Calu3 (cell line): ENCODE measurements around the gene IGSF9B. TPM values are rescaled to one million over a fixed set of nuclear protein-coding genes. Genes with fewer than 3 reads are reported as not detected.

ENCODE experiments used
- BruUV-seq: library from RNA; stranded (reverse); fragments of 400-500 nt; replicated peaks from 2 replicates; lab custom pipeline; 2021; lab: Mats Ljungman, UMichigan
- CTCF ChIA-PET: fragments of 300-600 bp; sonication (Branson Sonifier 250); formaldehyde crosslinking; loops from one replicate; lab custom pipeline; 2022; ENCODE audit warnings: antibody characterized with exemption; lab: Charles Lee
- DNase-seq: peaks from one replicate; pipeline ENCODE4 v3.0.0; 2022
- H3K27ac Mint-ChIP-seq: one replicate; pipeline ENCODE4 v1.8.0; 2022; ENCODE audit warnings: mixed read lengths; ENCODE audit not compliant: unreplicated experiment
- H3K27me3 Mint-ChIP-seq: one replicate; pipeline ENCODE4 v1.8.0; 2022; ENCODE audit warnings: mixed read lengths; ENCODE audit not compliant: unreplicated experiment
- H3K36me3 Mint-ChIP-seq: one replicate; pipeline ENCODE4 v1.8.0; 2022; ENCODE audit warnings: mild to moderate bottlenecking, moderate library complexity, mixed read lengths; ENCODE audit not compliant: insufficient read depth, unreplicated experiment
- H3K4me1 Mint-ChIP-seq: one replicate; pipeline ENCODE4 v1.8.0; 2022; ENCODE audit warnings: mild to moderate bottlenecking, low read depth, mixed read lengths; ENCODE audit not compliant: unreplicated experiment
- H3K4me3 Mint-ChIP-seq: one replicate; pipeline ENCODE4 v1.8.0; 2022; ENCODE audit warnings: mild to moderate bottlenecking, low read depth, moderate library complexity, mixed read lengths; ENCODE audit not compliant: unreplicated experiment
- H3K9me3 Mint-ChIP-seq: one replicate; pipeline ENCODE4 v1.8.0; 2022; ENCODE audit warnings: low read depth, mixed read lengths; ENCODE audit not compliant: unreplicated experiment
- CTCF ChIP-seq: fragments of 200-600 bp; IDR thresholded peaks from one replicate; pipeline ENCODE4 v1.8.0; 2022; ENCODE audit warnings: antibody characterized with exemption; ENCODE audit not compliant: unreplicated experiment
- intact Hi-C: fragments of 100-400 bp; cut with micrococcal nuclease; formaldehyde crosslinking; loops from one replicate; pipeline ENCODE4 v1.10.0; 2022; ENCODE audit not compliant: unreplicated experiment
- total RNA-seq: library from RNA; stranded (reverse); gene quantifications from 2 replicates; pipeline ENCODE4 v1.2.3, GENCODE V29; 2022

The IGSF9B gene
- total RNA-seq, 1 experiment from 2014 or later = 13.2 TPM

- CTCF ChIA-PET = no interaction called here
- Mint-ChIP-seq H3K27ac (no peak overlapping the region), H3K4me3 (no peak overlapping the region), H3K4me1 (no peaks in the 10 kb centered on the region), H3K36me3 (peaks cover 4% of the 10 kb centered on the region), H3K9me3 (no peaks in the 10 kb centered on the region), H3K27me3 (no peaks in the 10 kb centered on the region)
- DNase-seq = no peak
- TF ChIP-seq CTCF = no peak
- BruUV-seq = no TSS peak
- intact Hi-C loops = no loop called here
These were observed 36.4 kb downstream of the IGSF9B start for GRCh38 chr11:133920109-133920990.

- intact Hi-C loops = no loop called here
These were observed 37.2 kb downstream of the IGSF9B start for GRCh38 chr11:133919330-133920108.

GRCh38 chr11:133918608-133919260 lies 38.0 kb downstream of the IGSF9B start:
- Mint-ChIP-seq H3K27me3 (no peaks in the 10 kb centered on the region), H3K4me3 (no peak overlapping the region), H3K36me3 (no peaks in the 10 kb centered on the region), H3K4me1 (no peaks in the 10 kb centered on the region), H3K9me3 (no peaks in the 10 kb centered on the region), H3K27ac (no peak overlapping the region)
- no peak for TF ChIP-seq CTCF
- no peak for DNase-seq
- intact Hi-C loops = no loop called here
- no TSS peak for BruUV-seq
- CTCF ChIA-PET = interaction anchor here (0.5 kb wide), 1 partner anchor 9 kb away, joined by 3 read pairs; no protein-coding TSS in a partner anchor

More at GRCh38 chr11:133919330-133920108, 37.2 kb downstream of the IGSF9B start:
- peaks cover 4% of the 10 kb centered on the region for H3K36me3 Mint-ChIP-seq
- TF ChIP-seq CTCF = no peak
- no peaks in the 10 kb centered on the region for H3K4me1 Mint-ChIP-seq
- BruUV-seq = no TSS peak
- no peak for DNase-seq
- H3K27me3 Mint-ChIP-seq = no peaks in the 10 kb centered on the region
- no peak overlapping the region for H3K27ac Mint-ChIP-seq
- no peak overlapping the region for H3K4me3 Mint-ChIP-seq
- CTCF ChIA-PET = no interaction called here
- H3K9me3 Mint-ChIP-seq = no peaks in the 10 kb centered on the region

- CTCF ChIA-PET = no interaction called here
- no peak for DNase-seq
- Mint-ChIP-seq H3K4me1 (no peaks in the 10 kb centered on the region), H3K9me3 (no peaks in the 10 kb centered on the region), H3K36me3 (no peaks in the 10 kb centered on the region), H3K27me3 (no peaks in the 10 kb centered on the region), H3K27ac (no peak overlapping the region), H3K4me3 (no peak overlapping the region)
- no peak for TF ChIP-seq CTCF
- intact Hi-C loops = no loop called here
- no TSS peak for BruUV-seq
These were observed 38.7 kb downstream of the IGSF9B start for GRCh38 chr11:133917921-133918607.
